Trophoblast cell (in vitro differentiated cells and primary cell): Measurements from ENCODE around the gene FAS.

Experiments used
- DNase-seq, 2 donors: peaks; one replicate each; pipeline ENCODE4 v3.0.0-alpha.2; 2016
- H2AFZ ChIP-seq: 2 replicates; pipeline ENCODE4 v1.6.1; 2013; ENCODE audit warnings: low read length, moderate library complexity, mild to moderate bottlenecking; ENCODE audit not compliant: insufficient read depth, poor library complexity
- H2AK5ac ChIP-seq: 2 replicates; pipeline ENCODE4 v1.6.1; 2013; ENCODE audit warnings: mild to moderate bottlenecking, low read length
- H2BK120ac ChIP-seq: 2 replicates; pipeline ENCODE4 v1.6.1; 2013; ENCODE audit warnings: low read length, mild to moderate bottlenecking, moderate library complexity; ENCODE audit not compliant: insufficient read depth, poor library complexity
- H2BK12ac ChIP-seq: 2 replicates; pipeline ENCODE4 v1.6.1; 2013; ENCODE audit warnings: mild to moderate bottlenecking, low read length, moderate library complexity
- H2BK5ac ChIP-seq: 2 replicates; pipeline ENCODE4 v1.6.1; 2013; ENCODE audit warnings: low read length, low read depth, moderate library complexity, mild to moderate bottlenecking; ENCODE audit not compliant: poor library complexity
- H3K14ac ChIP-seq: 2 replicates; pipeline ENCODE4 v1.6.1; 2013; ENCODE audit warnings: mild to moderate bottlenecking, low read length
- H3K18ac ChIP-seq: 2 replicates; pipeline ENCODE4 v1.6.1; 2013; ENCODE audit warnings: mild to moderate bottlenecking, low read length
- H3K23ac ChIP-seq: 2 replicates; pipeline ENCODE4 v1.6.1; 2013; ENCODE audit warnings: low read length
- H3K27ac ChIP-seq: 2 replicates; pipeline ENCODE4 v1.5.1; 2013; ENCODE audit warnings: low read depth, mild to moderate bottlenecking, inconsistent platforms, low read length, moderate library complexity
- H3K27me3 ChIP-seq: 2 replicates; pipeline ENCODE4 v1.6.1; 2013; ENCODE audit warnings: inconsistent platforms, mild to moderate bottlenecking, low read length, moderate library complexity; ENCODE audit not compliant: insufficient read depth
- H3K36me3 ChIP-seq, 2 experiments: 1 replicate in 1 of 2; 2 replicates in 1 of 2; pipeline ENCODE4 v1.6.1; 2013; ENCODE audit warnings: low read length in 2 of 2, mild to moderate bottlenecking in 2 of 2, moderate library complexity in 1 of 2; ENCODE audit not compliant: insufficient read depth in 2 of 2, control insufficient read depth in 1 of 2
- H3K4ac ChIP-seq: 2 replicates; pipeline ENCODE4 v1.6.1; 2013; ENCODE audit warnings: low read depth, mild to moderate bottlenecking, low read length, moderate library complexity
- H3K4me1 ChIP-seq, 2 experiments: 1 replicate in 1 of 2; 2 replicates in 1 of 2; pipeline ENCODE4 v1.6.1; 2013; ENCODE audit warnings: low read length in 2 of 2, mild to moderate bottlenecking in 2 of 2, moderate library complexity in 1 of 2; ENCODE audit not compliant: insufficient read depth in 2 of 2, control insufficient read depth in 1 of 2
- H3K4me2 ChIP-seq: 2 replicates; pipeline ENCODE4 v1.6.1; 2013; ENCODE audit warnings: inconsistent platforms, mild to moderate bottlenecking, low read length, moderate library complexity
- H3K4me3 ChIP-seq: 2 replicates; pipeline ENCODE4 v1.5.1; 2013; ENCODE audit warnings: mild to moderate bottlenecking, low read depth, low read length, inconsistent platforms
- H3K79me1 ChIP-seq: one replicate; pipeline ENCODE4 v1.6.1; 2013; ENCODE audit warnings: low read length
- H3K79me2 ChIP-seq: 2 replicates; pipeline ENCODE4 v1.6.1; 2013; ENCODE audit warnings: low read length, mild to moderate bottlenecking; ENCODE audit not compliant: control insufficient read depth, insufficient read depth, poor library complexity
- H3K9ac ChIP-seq: 2 replicates; pipeline ENCODE4 v1.6.1; 2013; ENCODE audit warnings: mild to moderate bottlenecking, low read length
- H3K9me3 ChIP-seq: 2 replicates; pipeline ENCODE4 v1.6.1; 2013; ENCODE audit warnings: low read depth, mild to moderate bottlenecking, control low read depth, inconsistent platforms, low read length; ENCODE audit not compliant: insufficient read depth
- H4K12ac ChIP-seq: 2 replicates; pipeline ENCODE4 v1.6.1; 2013; ENCODE audit warnings: low read depth, mild to moderate bottlenecking, low read length, moderate library complexity
- H4K8ac ChIP-seq: 2 replicates; pipeline ENCODE4 v1.6.1; 2013; ENCODE audit warnings: low read depth, mild to moderate bottlenecking, low read length, moderate library complexity
- H4K91ac ChIP-seq: one replicate; pipeline ENCODE4 v1.6.1; 2013; ENCODE audit warnings: low read depth, mild to moderate bottlenecking, low read length, moderate library complexity
- WGBS: extraction: QIAGEN DNeasy Blood & Tissue Kit; methylation state at CpG from one replicate; pipeline ENCODE4 v1.1.7; 2013; ENCODE audit warnings: missing lambda C conversion rate; ENCODE audit not compliant: insufficient read length, insufficient coverage; ENCODE audit errors: extremely low coverage; 5-methylcytosine and 5-hydroxymethylcytosine counted together

FAS gene

GRCh38 chr10:88963318-88963717, 27.3 kb upstream of the FAS start:
- Histone ChIP-seq H3K4ac (no peak overlapping the region), H3K79me1 (peaks cover 8% of the 10 kb centered on the region), H3K4me2 (no peak overlapping the region), H2AK5ac (no peak overlapping the region), H3K9me3 (no peaks in the 10 kb centered on the region), H3K27ac (no peak overlapping the region), H2AFZ (no peak overlapping the region), H3K9ac (no peak overlapping the region), H2BK120ac (no peak overlapping the region), H2BK12ac (no peak overlapping the region), H3K14ac (no peak overlapping the region), H3K23ac (no peak overlapping the region), H4K12ac (no peak overlapping the region), H3K79me2 (no peaks in the 10 kb centered on the region), H2BK5ac (no peak overlapping the region), H3K27me3 (no peaks in the 10 kb centered on the region), H3K18ac (no peak overlapping the region), H4K91ac (no peak overlapping the region), H3K4me3 (no peak overlapping the region), H3K4me1 (peaks cover 7 to 17% of the 10 kb centered on the region in 2 experiments), H3K36me3 (no peaks in the 10 kb centered on the region), H4K8ac (no peak overlapping the region)
- no CpG with 5 or more reads among the region's 2 CpGs for WGBS
- no peak for DNase-seq

GRCh38 chr10:88964360-88964759, 26.2 kb upstream of the FAS start:
- no peak overlapping the region for H4K8ac ChIP-seq
- no CpG with 5 or more reads among the region's 1 CpG for whole genome bisulfite sequencing
- H3K27me3 ChIP-seq: no peaks in the 10 kb centered on the region
- no peaks in the 10 kb centered on the region for H3K9me3 ChIP-seq
- H3K9ac ChIP-seq: no peak overlapping the region
- no peak overlapping the region for H3K4ac ChIP-seq
- H2BK12ac ChIP-seq: no peak overlapping the region
- H3K36me3 ChIP-seq: no peaks in the 10 kb centered on the region
- H2AK5ac ChIP-seq: no peak overlapping the region
- no peak for DNase-seq
- no peak overlapping the region for H3K14ac ChIP-seq
- no peak overlapping the region for H3K23ac ChIP-seq
- H3K4me3 ChIP-seq: no peak overlapping the region
- no peaks in the 10 kb centered on the region for H3K79me2 ChIP-seq
- no peak overlapping the region for H3K18ac ChIP-seq
- peak overlapping the region; percentile 4 for H3K27ac ChIP-seq
- H4K12ac ChIP-seq: no peak overlapping the region
- H3K79me1 ChIP-seq: peaks cover 9% of the 10 kb centered on the region
- no peak overlapping the region for H3K4me2 ChIP-seq
- no peak overlapping the region for H2AFZ ChIP-seq
- H2BK5ac ChIP-seq: no peak overlapping the region
- no peak overlapping the region for H2BK120ac ChIP-seq
- H3K4me1 ChIP-seq: peaks cover 7 to 17% of the 10 kb centered on the region in 2 experiments
- H4K91ac ChIP-seq: no peak overlapping the region

GRCh38 chr10:88964869-88965415, 25.7 kb upstream of the FAS start:
- no peak overlapping the region for H3K4me2 ChIP-seq
- no CpG with 5 or more reads among the region's 3 CpGs for WGBS
- no peak overlapping the region for H3K9ac ChIP-seq

GRCh38 chr10:88966797-88967196, 23.8 kb upstream of the FAS start:
- Histone ChIP-seq H4K8ac (no peak overlapping the region), H3K36me3 (no peaks in the 10 kb centered on the region), H2BK12ac (no peak overlapping the region), H3K4ac (no peak overlapping the region), H3K18ac (no peak overlapping the region), H2AK5ac (no peak overlapping the region), H3K4me2 (no peak overlapping the region), H4K12ac (no peak overlapping the region), H3K23ac (no peak overlapping the region), H2BK5ac (peak overlapping the region; percentile 83), H3K27ac (peak overlapping the region; percentile 40), H3K4me1 (peaks cover 7 to 17% of the 10 kb centered on the region in 2 experiments), H3K79me2 (no peaks in the 10 kb centered on the region), H3K27me3 (no peaks in the 10 kb centered on the region), H3K9me3 (no peaks in the 10 kb centered on the region), H2AFZ (no peak overlapping the region), H3K9ac (no peak overlapping the region), H2BK120ac (peak overlapping the region; percentile 53), H3K14ac (no peak overlapping the region), H3K4me3 (no peak overlapping the region), H4K91ac (no peak overlapping the region), H3K79me1 (peaks cover 9% of the 10 kb centered on the region)
- no CpG with 5 or more reads among the region's 3 CpGs for WGBS
- no peak for DNase-seq

More at GRCh38 chr10:88964869-88965415, 25.7 kb upstream of the FAS start:
- Histone ChIP-seq H3K18ac (no peak overlapping the region), H3K36me3 (no peaks in the 10 kb centered on the region), H3K23ac (no peak overlapping the region), H4K91ac (no peak overlapping the region), H3K4me1 (peaks cover 7 to 17% of the 10 kb centered on the region in 2 experiments), H2BK120ac (no peak overlapping the region), H3K9me3 (no peaks in the 10 kb centered on the region), H4K8ac (no peak overlapping the region), H3K79me1 (peaks cover 9% of the 10 kb centered on the region), H2AFZ (no peak overlapping the region), H3K27ac (peak overlapping the region; percentile 33), H3K14ac (no peak overlapping the region), H2BK5ac (no peak overlapping the region), H3K27me3 (no peaks in the 10 kb centered on the region), H3K79me2 (no peaks in the 10 kb centered on the region), H3K4ac (no peak overlapping the region), H3K4me3 (no peak overlapping the region), H2AK5ac (no peak overlapping the region), H4K12ac (no peak overlapping the region), H2BK12ac (no peak overlapping the region)
- peak in 1 of 2 donors; percentile 25 for DNase-seq
